NCI-H2107 (cell line): ENCODE results near the gene HIVEP3.

Experiments used
- DNase-seq: peaks from one replicate; lab custom pipeline; 2025; lab: John Stamatoyannopoulos, UW

Gene HIVEP3

DNA sequence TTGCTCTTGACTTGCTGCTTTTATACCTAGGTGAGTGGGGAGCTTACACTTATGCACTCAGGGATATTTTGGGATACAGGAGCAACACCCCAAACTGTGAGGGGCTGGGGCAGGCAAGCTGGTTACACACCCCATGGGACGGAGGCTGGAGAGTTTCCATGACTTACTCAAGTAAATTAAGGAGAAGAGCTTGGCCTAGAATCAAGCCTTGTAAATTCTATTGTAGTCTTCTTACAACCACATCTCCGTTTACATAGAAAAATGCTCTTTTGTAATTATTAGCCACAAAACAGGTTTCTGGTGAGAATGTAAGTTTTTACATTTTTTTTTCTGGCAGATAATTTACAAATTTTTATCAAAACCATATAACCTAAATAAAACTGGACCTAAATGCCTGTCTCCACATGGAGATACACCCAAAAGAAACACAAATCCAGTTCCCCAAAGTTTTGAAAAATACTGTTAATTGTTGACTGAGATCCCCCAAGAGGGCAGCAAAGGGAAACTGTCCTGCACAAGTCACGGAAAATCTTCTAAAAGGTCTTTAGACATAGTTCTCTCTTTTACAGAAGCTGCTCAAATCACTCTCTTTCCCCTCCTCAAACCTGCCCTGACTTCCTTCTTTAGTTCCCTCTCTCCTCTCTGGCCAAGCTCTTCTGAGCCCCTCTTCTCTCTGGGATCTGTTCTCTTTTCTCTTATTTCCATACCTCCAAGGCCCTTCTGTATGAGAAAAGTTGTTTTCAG, 134.0 kb downstream of the HIVEP3 start:
- no peak for DNase-seq

DNA sequence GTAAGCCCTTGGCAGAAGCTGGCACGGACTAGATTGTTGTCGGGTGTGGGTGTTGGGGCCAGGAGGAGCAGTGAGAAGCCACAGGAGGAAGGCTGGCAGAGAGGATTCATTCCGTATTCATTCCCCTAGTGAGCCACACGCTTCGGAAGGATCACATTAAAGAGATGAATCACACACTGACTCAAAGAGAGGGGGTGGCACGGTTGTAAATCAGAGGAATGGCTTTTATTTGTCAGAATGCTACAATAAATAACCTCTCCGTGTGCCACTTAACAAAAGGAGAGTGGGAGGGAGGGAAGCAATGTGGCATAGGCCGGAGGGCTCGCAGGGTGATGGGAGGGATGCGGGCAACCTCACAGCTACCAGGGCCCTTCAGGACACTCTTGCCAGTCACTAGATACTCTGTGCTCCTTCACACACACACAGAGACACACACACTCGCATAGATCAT, 135.5 kb downstream of the HIVEP3 start:
- DNase-seq: no peak

DNA sequence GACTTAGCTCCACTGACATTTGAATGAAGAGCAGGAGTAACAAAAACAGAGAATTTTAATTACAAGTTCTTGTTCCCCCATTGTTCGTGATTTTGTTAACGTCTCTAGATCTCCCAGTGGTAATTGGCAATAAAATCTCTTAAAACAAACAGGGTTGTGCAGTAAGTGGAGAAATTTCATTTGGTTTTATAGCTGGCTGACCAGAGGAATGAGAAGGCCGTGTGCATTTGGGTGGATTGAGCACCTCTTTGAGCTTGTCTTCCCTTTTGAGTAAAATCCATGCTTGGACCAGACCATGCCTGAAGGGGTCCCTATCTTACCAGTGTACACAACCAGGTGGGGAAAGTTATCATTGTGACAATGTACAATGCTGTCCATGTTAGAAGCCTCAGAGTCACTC, 137.8 kb downstream of the HIVEP3 start:
- DNase-seq: no peak

DNA sequence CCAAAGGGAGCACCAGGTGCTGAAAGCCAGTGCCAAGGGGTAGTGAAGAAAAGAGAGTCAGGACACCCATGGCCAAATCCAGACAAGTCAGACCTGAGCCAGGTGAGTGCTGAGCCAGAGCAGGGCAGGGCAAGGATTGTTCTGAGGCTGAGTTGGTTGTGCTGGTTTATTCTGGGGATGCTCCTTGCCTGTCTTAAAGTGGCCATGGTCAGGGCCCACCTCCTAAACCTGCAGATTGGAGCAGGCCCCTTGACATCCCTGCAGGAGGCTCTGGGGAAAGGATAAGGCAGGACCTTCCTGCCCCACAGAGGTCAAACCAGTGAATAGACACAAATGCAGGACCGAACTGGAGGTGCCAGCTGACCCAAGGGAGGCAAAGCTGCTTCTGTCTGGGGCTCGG, 138.4 kb downstream of the HIVEP3 start:
- no peak for DNase-seq

DNA sequence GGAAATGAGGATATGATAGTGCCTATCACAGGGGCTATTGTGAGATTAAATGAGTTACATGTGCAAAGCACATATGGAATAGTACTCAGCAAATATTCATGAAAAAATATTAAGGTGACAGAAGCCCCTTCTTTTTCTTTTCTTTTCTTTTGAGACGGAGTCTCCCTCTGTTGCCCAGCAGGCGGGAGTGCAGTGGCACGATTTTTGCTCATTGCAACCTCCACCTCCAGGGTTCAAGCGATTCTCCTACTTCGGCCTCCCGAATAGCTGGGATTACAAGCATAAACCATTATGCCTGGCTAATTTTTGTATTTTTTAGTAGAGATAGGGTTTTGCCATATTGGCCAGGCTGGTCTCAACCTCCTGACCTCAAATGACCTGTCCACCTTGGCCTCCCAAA, 139.4 kb downstream of the HIVEP3 start:
- no peak for DNase-seq

DNA sequence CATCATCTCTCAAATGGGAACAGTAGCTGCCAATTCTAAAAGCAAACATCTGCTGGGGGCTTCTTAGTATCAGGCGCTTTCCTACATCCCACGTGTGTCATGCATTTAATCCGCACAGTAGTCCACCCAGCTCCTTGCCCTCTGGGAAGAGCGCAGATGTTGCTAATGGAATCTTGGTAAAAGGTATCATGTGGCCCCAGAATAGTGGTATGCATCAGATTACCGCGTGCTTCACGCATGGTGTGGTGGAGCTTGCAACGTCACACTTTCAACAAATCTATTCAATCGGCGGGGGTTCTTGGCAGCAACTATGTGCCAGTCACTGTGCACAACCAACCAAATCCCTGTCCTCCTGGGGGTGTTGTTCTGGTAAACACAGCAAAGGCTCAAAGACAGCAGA, 141.0 kb downstream of the HIVEP3 start:
- no peak for DNase-seq

DNA sequence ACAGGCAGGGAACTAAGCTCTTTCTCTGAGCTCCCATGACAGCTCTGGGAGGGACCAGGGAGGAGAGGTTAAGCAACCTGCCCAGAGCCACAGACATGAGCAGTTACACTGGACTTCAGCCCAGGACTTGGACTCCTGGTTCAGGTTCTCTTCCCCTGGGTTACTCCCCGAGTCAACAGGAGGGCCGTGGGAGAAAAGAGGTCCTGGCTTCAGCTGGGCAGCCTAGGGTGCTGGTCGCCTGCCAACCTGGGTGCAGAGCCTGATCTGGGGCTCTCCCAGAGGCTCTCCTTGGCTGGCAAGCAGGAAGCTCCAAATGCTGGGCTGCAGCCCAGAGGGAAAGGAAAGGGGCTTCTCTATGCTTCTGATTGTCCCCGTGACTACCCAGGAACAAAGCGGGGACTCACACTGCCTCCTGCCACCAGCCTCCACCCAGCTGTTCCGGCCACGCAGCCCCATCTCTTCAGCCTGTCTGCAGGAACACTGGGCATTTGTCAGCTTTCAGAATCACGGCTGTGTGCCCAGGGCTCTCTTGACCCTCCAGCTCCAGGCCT, 141.8 kb downstream of the HIVEP3 start:
- no peak for DNase-seq

DNA sequence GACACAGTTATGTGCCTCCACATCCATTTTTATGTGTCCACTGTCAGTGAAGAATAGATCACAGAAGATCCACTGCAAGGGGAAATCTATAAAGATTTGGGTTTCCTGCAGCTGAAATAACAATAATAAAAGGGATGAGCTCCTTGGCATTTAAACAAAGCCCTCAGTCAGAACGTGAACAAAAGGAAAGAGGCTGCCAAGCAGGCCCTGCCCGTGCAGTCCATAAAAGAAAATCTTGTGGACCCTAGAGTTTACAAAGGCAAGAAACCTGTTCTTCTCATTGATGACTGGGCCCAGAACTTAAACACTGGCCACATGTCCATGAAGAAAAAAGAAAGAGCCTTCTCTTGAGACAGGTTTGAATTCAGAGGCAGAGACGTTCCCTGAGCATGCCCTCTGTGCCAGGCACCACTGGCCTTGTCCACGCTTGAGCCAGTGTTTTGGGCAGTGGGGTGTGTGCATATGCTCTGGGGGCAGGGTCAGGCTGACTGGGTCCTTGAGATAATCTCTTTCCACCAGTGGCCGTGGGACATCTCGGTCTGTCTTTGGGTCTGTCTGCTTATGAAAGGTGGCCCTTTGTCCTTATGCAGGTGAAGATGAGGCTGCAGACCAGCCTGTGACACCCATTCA, 142.7 kb downstream of the HIVEP3 start:
- DNase-seq: no peak

DNA sequence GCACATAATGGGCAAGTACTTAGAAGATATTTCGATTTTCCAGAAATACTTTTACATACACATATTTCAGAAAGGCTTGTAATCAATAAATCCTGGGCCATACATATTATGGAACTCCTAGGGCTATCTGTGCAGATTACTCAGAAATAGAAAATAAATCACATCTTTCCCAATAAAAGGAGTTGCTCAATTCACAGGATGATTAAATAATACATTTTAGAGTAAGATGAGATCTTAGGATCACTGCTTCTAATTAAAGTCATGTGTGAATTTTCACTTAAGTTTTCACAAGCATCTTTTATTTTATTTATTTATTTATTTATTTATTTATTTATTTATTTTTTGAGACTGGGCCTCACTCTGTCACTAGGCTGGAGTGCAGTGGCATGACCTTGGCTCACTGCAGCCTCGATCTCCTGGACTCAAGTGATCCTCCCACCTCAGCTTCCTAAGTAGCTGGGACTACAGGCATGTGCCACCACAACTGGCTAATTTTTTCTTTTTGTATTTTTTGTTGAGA, 144.2 kb downstream of the HIVEP3 start:
- no peak for DNase-seq

DNA sequence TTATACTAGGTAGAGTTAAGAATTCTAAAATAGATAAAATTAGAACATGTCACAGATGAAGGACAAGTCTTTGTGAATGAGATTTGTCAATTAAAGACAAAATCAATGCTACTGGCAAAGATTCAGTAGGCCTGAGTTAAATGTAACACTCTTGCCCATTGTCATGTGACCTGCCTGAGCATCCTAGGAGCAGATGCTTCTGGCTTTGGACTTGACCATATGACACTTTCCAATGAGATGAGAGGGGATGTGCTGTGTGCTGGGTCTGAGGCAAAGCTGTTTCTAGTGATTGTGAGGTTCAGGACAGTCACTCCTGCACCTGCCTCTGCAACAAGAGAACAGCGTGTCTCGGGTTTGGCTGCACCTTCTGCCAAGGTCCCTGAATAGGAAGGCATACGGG, 144.9 kb downstream of the HIVEP3 start:
- DNase-seq: no peak

DNA sequence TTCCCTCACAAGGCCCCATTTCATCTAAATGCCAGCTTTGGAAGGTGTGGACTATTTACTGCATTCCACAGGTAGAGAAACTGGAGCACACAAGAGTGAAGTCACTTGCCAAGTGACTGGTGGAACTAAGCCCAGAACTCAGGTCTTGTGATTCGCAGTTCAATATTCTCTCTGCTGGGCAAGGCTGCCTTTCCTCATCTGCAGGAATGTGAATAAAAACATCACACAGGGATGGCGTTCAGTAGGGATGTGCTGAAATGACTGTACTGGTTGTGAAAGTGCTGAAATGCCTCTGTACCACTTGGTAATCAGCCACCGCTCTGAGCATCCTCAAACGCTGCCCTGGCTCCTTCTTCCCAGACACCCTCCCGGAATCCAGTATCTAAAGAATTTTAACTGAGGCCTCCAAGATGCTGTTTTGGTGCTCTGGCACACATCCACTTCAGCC, 145.6 kb downstream of the HIVEP3 start:
- no peak for DNase-seq

DNA sequence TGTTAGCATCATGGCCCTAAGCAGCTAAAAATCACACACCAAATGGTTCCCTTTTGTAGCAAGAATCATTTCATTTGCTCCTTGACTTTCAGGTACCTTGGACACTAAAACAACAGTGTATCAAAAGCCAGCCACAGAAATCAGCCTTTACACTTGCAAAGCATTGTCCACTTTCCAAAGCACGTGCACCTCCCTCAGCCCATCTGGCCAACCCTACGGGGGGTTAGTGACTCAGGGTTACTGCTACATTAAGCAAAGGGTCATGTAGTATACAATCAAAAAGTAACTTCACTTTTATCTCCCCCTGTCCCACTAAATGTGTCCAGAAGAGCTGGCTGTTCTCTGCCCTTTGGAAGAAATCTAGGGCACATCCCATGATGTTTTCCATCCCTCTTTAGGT, 149.7 kb downstream of the HIVEP3 start:
- no peak for DNase-seq

DNA sequence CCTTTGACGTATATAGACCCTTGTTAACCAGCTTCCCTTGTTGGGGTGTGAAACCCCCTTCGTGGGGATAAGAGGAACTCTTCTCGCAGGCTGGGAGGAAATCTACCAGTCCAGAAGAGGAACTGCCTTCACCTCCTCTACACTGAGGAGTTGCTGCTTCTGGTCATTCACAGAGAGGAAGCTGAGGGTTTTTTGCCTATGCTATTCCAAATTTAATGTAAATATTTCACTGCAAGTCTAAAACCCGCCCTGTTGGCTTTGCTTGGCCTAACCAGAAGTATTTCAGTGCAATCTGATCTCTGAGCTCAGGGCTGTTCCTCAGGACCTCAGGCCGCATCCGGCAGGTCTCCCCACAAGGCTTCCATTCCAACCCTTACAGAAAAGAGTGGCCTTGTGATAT, 150.1 kb downstream of the HIVEP3 start:
- DNase-seq: no peak

DNA sequence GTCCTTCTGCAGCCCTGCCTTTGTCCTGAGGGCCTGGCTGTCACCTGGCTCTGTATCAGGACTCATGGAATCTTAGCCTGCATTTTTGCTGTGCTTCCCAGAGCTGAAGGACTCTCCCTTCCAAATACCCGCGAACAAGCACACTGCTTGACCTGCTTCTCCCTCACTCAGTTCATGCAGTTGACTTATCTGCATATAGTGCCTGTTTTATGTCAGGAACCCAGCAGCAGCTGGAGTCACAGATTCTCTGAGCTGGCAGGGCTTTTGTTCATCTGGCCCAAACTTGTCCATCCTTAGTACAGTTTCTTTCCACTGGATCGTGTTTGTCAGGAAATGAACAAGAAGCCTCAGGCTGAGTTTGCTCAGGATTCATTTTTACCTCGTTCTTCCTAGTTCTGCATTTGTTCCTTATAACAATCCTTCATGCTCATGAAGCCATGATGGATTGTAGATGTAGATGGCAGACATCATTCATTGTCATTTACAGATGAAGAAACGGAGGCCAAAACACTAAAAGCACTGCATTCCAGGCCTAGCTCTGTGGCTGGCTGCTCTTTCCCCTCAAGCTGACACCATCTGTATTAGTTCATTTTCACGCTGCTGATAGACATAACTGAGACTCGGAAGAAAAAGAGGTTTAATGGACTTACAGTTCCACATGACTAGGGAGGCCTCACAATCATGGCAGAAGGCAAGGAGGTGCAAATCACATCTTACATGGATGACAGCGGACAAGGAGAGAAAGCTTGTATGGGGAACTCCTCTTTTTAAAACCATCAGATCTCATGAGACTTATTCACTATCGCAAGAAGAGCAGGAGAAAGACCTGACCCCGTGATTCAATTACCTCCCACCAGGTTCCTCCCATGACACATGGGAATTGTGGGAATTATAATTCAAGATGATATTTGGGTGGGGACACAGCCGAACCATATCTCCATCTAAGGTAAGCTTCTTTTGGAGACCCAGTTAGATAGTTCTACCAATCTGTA, 150.9 kb downstream of the HIVEP3 start:
- no peak for DNase-seq

DNA sequence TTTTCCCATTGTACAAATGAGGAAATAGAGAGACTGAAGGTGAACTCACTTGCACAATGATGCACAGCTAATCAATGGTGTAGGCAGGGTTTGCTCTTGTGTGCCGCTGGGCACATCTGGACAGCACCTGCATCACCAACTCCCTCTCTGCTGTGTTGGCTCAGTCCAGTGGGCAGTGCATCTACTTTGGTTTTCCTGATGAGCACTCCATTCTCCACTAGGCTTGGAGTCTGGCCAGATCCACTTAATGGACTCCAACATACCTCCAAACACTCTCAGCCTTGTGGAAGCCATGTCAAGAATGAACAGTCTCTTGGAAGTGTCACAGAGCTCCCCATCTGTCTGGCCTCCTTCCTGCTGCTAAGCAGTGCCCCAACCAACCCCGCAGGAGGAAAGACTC, 152.2 kb downstream of the HIVEP3 start:
- DNase-seq: no peak

DNA sequence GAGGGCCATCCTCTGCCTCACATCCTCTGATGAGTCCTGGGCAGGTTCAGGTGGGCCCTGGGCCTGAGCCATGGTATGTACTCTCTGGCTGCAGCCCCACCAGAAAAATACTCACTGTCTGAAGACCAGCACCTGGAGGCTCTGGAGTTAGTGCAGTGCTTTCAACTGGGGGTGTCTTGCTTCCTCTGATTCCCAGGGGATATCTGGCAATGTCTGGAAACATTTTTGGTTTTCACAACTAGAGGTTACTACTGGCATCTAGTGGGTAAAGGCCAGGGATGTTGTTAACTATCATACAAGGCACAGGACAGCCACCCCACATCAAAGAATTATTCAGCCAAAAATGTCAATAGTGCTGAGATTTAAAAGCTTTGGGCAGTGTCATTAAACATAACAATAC, 152.7 kb downstream of the HIVEP3 start:
- DNase-seq: no peak

DNA sequence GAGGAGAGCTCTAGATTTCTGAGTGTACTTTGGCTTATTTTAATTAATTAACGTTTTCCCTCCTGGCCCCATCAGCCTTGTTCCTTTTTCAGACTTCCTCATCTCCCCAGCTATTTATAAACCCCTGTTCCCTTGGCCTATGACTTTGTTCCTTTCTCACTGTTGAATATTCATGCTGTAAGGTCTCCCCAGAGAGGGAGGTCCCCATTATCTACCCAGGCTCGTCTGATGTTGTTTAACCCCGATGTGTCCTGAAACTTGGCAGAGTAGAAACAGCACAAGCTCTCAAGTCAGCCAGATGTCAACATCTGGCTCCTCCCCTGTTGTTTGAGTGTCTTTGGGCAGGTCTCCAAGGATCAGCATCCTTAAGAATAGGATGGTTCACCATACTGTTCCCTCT, 153.6 kb downstream of the HIVEP3 start:
- DNase-seq: no peak

DNA sequence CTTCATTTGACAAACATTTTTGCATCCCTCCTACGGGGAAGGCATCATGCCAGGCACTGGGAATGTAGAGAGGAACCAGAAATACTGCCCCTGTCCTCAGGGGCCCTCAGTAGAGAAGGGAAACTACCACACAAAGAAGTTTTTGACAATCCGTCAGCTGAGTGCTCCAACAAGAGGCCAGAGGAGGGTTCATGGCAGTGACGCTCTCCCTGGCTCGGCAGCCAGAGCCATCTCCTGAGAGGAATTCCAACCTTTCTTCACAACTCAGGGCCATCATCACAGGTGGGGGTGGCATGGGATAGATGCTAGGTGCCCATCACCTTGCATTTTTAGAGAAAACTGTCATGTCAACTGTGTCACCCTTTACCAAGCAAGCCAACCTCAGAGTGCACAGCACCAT, 154.1 kb downstream of the HIVEP3 start:
- DNase-seq: no peak

DNA sequence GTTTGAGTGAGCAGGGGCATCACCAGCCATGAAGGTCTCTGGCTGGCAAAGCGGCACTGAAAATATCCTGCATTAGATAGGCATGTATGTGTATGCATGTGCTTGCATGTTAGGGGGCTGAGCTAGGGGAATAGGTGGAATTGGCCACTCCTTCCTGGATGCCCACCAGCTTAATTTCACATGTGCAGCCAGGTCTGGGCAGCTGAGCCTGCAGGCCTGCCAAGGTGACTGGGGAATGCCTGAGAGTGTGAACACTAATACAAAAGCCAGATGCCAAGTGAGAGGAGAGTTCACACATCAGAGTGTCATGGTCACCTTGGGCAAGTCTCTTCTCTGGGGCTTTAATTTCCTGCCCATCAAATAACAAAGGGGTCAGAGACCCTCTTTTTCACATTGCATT, 155.9 kb downstream of the HIVEP3 start:
- no peak for DNase-seq

DNA sequence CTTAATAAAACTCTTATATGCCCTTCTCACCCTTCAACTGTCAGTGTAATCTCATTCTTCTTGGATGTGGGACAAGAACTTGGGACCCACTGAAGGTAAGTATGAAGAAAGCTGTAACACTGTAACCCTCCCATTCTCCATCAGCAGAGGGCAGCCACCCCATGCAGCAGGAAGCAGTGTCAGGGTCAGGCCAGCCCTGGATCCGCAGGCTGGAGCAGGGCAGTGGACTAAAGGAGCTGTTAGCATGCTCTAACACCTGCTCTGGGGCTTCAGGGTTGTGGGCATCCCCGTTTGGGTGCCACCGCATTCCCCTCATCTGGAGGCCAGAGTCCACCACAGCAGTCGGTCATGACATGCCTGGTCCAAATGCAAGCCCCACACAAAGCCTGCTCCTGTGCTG, 156.5 kb downstream of the HIVEP3 start:
- no peak for DNase-seq

DNA sequence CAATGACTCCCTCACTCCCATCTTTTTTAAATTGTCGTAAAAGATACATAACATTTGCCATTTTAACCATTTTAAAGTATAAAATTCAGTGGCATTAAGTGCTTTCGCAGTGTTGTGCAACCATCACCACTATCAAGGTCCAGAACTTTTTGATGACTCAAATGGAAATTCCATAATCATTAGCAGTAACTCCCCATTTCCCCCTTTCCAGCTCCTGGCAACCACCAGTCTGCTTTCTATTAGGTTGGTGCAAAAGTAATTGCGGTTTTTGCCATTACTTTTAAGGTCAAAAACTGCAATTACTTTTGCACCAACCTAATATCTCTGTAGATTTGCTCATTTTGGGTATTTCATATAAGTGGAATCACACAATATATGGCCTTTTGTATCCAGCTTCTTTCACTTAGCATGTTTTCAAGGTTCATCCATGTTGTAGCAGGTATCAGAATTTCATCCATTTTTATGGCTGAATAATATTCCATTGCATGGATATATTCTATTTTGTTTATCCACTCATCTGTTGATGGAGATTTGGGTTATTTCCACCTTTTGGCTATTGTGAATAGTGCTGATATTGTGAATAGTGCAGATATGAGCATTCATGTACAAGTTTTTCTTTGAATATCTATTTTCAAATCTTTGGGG, 159.7 kb downstream of the HIVEP3 start:
- no peak for DNase-seq

DNA sequence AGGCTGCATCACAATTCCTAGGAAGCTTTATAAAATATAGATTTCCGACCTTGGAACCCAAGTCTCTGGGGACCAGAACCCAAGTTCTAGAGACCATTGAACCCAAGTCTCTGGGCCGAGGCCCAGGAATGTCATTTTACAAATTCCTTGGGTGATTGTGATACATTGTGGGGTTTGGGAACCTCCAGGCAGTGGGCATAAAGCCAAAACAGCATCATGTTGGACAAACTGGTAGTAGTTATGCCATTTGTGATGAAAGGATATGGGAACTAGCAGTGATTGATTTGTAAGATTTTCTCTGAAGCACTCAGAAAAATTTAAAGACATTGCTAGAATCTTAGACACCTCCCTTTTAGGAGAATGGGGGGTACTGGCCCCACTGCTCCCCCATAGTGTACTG, 160.2 kb downstream of the HIVEP3 start:
- no peak for DNase-seq
